Activated naive CD4-positive, alpha-beta T cell treated with anti-CD3 and anti-CD28 coated beads, Interleukin-2, amount 50 U/mL, for 16 hours (primary cell): ENCODE data around the gene C8B.

Source experiments
- DNase-seq: peaks from one replicate; pipeline ENCODE4 v3.0.0-alpha.2; 2020

C8B gene

GRCh38 chr1:56965916-56966697 lies at the start of gene C8B:
Gene C8B, minus strand, starts transcription at chr1:56966015. Its CDS starts 67 bp downstream, at chr1:56965948.
- no peak for DNase-seq

- DNase-seq: no peak
Observed at GRCh38 chr1:57015071-57015470, 49.3 kb upstream of the C8B start.

GRCh38 chr1:57013522-57013921 lies 47.7 kb upstream of the C8B start:
- no peak for DNase-seq

- no peak for DNase-seq
Observed at GRCh38 chr1:57012315-57012714, 46.5 kb upstream of the C8B start.

GRCh38 chr1:57010511-57010910 lies 44.7 kb upstream of the C8B start:
- DNase-seq: no peak

- no peak for DNase-seq
Observed at GRCh38 chr1:57007948-57008347, 42.1 kb upstream of the C8B start.

GRCh38 chr1:57007472-57007871 lies 41.7 kb upstream of the C8B start:
- no peak for DNase-seq

GRCh38 chr1:57003398-57004139 lies 37.8 kb upstream of the C8B start:
- DNase-seq: no peak

GRCh38 chr1:56995414-56996100 lies 29.7 kb upstream of the C8B start:
- DNase-seq: no peak

GRCh38 chr1:56993475-56993874 lies 27.7 kb upstream of the C8B start:
- no peak for DNase-seq

GRCh38 chr1:56992318-56993125 lies 26.7 kb upstream of the C8B start:
- no peak for DNase-seq

- no peak for DNase-seq
Observed at GRCh38 chr1:56991576-56991975, 25.8 kb upstream of the C8B start.

- DNase-seq: no peak
Observed at GRCh38 chr1:56986397-56986796, 20.6 kb upstream of the C8B start.

GRCh38 chr1:56985857-56986256 lies 20.0 kb upstream of the C8B start:
- DNase-seq: no peak

- no peak for DNase-seq
Observed at GRCh38 chr1:56983484-56983883, 17.7 kb upstream of the C8B start.

- DNase-seq: no peak
Observed at GRCh38 chr1:56979986-56980755, 14.4 kb upstream of the C8B start.

- DNase-seq: no peak
Observed at GRCh38 chr1:56978819-56979218, 13.0 kb upstream of the C8B start.

GRCh38 chr1:56977910-56978309 lies 12.1 kb upstream of the C8B start:
- DNase-seq: no peak

- DNase-seq: no peak
Observed at GRCh38 chr1:56975446-56975845, 9.6 kb upstream of the C8B start.

- no peak for DNase-seq
Observed at GRCh38 chr1:56973923-56974742, 8.3 kb upstream of the C8B start.

GRCh38 chr1:56972976-56973375 lies 7.2 kb upstream of the C8B start:
- DNase-seq: no peak
